ENCODE data around the gene TMEM119. TPM values are rescaled to one million over a fixed set of nuclear protein-coding genes. Genes with fewer than 3 reads are reported as not detected.

TMEM119 gene
- total RNA-seq, 1 donor: 164 TPM

DNA sequence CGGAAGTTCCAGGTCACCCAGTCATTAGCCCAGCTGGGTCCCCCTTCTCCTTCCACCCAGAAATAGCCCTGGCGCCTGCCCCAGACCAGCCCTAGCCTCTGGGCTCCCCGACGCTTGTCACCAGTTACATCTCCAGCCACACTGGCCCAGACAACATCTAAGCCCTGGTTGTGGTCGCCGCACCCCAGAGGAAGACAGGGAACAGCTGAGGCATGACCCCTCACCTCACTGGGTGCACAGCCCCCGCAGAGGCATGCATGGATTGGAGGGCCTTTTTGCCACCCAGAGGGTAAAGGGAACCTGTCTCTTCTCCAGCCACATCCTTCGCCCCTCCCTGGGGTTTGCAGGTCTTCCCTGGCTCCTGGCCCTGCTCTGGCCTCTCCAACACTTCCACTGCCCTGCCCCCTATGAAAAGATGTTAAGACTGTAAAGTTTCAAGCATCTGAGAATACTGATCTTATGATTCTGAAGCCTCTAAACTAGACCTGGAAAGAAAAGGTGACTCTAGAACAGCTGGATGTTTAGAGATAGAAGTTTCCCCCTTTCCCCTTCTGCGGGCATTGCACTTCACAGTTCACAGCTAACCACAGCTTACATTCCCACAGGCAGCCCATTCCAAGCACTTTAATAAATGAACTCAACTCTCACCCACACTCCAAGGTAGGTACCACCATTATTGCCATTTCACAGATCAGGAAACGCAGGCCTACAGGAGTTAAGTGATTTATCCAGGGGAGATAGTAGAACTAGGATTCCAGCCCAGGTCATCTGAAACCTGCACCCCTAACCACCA is 14.7 kb downstream of the TMEM119 start:
- no peak overlapping the region for H3K4me3 ChIP-seq (ENCODE audit: low read depth, low read length)
- DNase-seq (ENCODE audit: low read depth): no peak
- TF ChIP-seq, protein P1, sequence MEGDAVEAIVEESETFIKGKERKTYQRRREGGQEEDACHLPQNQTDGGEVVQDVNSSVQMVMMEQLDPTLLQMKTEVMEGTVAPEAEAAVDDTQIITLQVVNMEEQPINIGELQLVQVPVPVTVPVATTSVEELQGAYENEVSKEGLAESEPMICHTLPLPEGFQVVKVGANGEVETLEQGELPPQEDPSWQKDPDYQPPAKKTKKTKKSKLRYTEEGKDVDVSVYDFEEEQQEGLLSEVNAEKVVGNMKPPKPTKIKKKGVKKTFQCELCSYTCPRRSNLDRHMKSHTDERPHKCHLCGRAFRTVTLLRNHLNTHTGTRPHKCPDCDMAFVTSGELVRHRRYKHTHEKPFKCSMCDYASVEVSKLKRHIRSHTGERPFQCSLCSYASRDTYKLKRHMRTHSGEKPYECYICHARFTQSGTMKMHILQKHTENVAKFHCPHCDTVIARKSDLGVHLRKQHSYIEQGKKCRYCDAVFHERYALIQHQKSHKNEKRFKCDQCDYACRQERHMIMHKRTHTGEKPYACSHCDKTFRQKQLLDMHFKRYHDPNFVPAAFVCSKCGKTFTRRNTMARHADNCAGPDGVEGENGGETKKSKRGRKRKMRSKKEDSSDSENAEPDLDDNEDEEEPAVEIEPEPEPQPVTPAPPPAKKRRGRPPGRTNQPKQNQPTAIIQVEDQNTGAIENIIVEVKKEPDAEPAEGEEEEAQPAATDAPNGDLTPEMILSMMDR (IDR thresholded peaks at IDR 0.05; ENCODE audit: insufficient read depth, low read length): no peak

DNA sequence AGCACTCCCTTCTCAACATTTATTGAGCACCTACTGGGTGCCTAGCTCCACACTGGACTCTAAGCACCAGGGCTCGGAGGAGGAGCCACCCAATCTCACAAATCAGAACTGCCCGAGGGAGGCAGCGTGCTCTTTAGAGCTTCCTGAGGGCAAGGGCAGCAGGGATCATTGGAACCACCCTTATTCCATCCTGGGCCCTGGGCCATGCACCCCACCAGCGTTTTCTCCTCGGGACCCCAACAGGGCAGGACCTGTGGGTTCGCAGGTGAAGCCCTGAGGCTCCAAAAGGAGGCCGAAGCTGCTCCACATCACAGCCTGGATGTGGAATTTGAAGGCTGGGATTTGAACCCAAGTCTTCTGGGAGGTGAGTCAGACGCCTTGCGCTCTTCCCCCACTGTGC is 15.4 kb downstream of the TMEM119 start:
- no peak overlapping the region for H3K4me3 ChIP-seq (ENCODE audit: low read depth, low read length)
- TF ChIP-seq, protein P1 (IDR thresholded peaks at IDR 0.05; ENCODE audit: insufficient read depth, low read length): no peak
- DNase-seq (ENCODE audit: low read depth): no peak

DNA sequence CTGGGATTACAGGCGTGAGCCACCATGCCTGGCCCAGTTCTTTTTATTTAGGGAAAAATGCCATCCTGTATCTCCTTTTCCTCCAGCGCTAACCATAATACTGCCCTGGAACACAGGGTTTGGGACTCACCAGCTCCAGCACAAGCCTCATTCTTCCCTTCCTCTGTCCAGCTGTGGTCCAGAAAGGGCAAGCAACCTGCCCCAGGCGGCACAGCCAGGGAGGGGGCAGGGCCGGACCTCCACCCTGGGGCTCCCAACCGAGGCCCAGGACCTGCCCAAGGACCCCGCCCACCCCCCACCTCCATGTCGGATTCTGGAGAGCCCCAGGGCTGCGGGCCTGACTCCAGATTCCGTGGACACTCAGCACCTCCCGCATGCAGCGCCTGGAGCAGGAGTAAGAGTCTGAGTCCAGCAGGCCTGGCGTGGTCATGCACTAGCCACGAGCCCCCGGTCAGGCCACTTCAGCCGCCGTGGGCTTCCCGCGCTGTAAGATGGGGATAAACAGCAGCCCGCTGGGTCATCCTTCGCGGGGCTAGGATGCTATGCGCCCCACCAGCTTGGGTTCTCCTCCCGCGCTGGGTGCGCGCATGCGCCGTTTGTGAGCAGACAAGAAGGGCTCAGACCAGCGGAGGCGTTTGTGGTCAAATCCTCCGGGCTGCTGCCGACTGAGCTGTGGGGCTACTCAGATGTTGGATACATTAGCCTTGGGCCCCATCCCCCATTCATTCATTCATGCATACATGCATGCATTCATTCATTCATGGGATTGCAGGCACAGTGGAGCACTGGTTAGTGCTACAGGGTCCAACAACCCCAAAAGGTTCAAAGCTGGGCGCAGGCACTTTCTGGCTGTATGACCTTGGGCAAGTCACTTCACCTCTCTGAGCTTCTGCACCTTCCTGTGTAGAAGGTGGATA is 16.3 kb downstream of the TMEM119 start:
- DNase-seq (ENCODE audit: low read depth): no peak
- no peak overlapping the region for H3K4me3 ChIP-seq (ENCODE audit: low read depth, low read length)
- TF ChIP-seq, protein P1 (IDR thresholded peaks at IDR 0.05; ENCODE audit: insufficient read depth, low read length): no peak

DNA sequence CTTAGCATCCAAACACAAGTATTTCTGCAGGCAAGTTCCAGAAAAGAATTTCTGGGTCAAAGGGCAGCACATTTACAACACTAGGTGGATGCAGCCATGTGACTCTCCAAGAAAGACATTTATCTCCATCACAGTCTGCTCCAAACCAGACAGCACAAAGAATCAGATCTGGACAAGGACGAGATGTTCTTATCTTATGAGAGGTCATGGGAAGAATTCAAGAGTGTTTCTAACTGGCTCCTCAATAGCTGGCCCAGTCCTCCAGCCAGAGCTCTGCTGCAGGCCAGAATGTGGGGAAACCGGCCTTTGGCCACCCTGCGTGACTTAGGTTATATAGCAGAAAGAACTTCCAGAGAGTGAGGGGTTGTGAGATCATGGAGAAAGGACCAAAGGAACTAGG is 17.4 kb downstream of the TMEM119 start:
- TF ChIP-seq, protein P1 (IDR thresholded peaks at IDR 0.05; ENCODE audit: insufficient read depth, low read length): no peak
- DNase-seq (ENCODE audit: low read depth): peak; percentile 65
- H3K4me3 ChIP-seq (ENCODE audit: low read depth, low read length): no peak overlapping the region

DNA sequence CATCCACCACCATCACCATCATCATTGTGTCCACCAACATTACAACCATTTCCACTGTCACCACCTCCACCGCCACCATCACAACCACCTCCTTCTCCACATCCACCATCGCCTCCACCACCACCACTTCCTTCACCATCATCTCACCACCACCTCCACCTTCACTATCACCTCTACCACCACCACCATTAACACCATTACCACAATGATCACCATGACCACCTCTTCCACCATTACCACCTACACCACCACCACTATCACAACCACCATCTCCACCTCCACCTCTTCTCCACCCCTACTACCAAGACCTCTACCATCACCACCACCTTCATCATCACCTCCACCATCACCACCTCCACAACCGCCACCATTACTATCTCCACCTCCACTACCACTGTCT is 19.1 kb downstream of the TMEM119 start:
- TF ChIP-seq, protein P1 (IDR thresholded peaks at IDR 0.05; ENCODE audit: insufficient read depth, low read length): no peak
- H3K4me3 ChIP-seq (ENCODE audit: low read depth, low read length): no peak overlapping the region
- no peak for DNase-seq (ENCODE audit: low read depth)

DNA sequence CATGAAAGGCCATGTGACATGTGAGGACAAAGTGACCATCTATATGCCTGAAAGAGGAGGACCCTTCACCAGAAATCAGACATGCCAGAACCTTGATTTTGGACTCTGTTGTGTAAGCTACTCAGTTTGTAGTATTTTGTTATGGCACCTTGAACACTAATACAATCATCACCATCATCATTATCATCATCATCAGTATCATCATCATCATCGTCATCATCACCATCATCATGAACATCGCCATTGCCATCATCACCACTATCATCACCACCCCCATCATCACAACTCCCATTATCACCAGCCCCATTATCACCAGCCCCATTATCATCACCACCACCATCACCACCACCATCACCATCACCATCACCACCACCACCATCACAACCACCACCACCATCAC is 19.6 kb downstream of the TMEM119 start:
- TF ChIP-seq, protein P1 (IDR thresholded peaks at IDR 0.05; ENCODE audit: insufficient read depth, low read length): no peak
- DNase-seq (ENCODE audit: low read depth): no peak
- no peak overlapping the region for H3K4me3 ChIP-seq (ENCODE audit: low read depth, low read length)
